ENCODE results near the gene ABCC8.
A peak's percentile ranks its signal among the peaks of the same experiment; 100 is the strongest.

Gene ABCC8

GRCh38 chr11:17476317-17477083, at the start of gene ABCC8:
Gene ABCC8, minus strand, starts transcription at chr11:17476845. Its CDS starts 69 bp downstream, at chr11:17476776.
- Mint-ChIP-seq H3K27ac (no peak within 1 kb of the TSS), H3K27me3 (peaks cover 31% of the 10 kb centered on the region), H3K4me3 (peak within 1 kb of the TSS; percentile 20)

DNA sequence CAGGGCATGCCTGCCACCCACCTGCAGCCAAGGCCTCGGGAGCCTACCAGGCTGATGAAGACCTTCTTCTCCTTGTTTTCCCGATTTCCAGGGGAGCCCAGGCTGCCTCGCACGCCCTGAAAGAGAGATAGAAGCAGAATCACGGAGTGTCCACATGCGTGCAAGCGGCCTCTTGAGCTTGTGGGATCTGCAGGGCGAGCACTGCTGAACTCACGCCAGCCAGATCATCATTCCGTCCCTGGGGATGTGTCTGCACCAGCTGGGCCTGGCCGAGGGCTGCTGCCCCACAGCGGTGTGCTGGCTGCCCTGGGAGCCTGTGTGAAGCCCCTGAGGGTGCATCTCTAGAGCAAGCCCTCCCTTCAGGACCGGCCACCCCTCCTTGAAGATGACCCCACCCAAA, 49.7 kb upstream of the ABCC8 start:
- Mint-ChIP-seq H3K4me1 (ENCODE audit: low read depth) (no peaks in the 10 kb centered on the region), H3K27me3 (no peaks in the 10 kb centered on the region), H3K9me3 (ENCODE audit: low read depth) (no peaks in the 10 kb centered on the region), H3K36me3 (no peaks in the 10 kb centered on the region), H3K4me3 (no peak overlapping the region), H3K27ac (no peak overlapping the region)

More at GRCh38 chr11:17476317-17477083, at the start of gene ABCC8:
- no peaks in the 10 kb centered on the region for H3K36me3 Mint-ChIP-seq
- H3K9me3 Mint-ChIP-seq (ENCODE audit: low read depth), result no peaks in the 10 kb centered on the region
- peaks cover 4% of the 10 kb centered on the region for H3K4me1 Mint-ChIP-seq (ENCODE audit: low read depth)

GRCh38 chr11:17525570-17525969, 48.9 kb upstream of the ABCC8 start:
- H3K36me3 Mint-ChIP-seq, result no peaks in the 10 kb centered on the region
- no peaks in the 10 kb centered on the region for H3K9me3 Mint-ChIP-seq (ENCODE audit: low read depth)
- no peaks in the 10 kb centered on the region for H3K27me3 Mint-ChIP-seq
- H3K4me3 Mint-ChIP-seq, result no peak overlapping the region
- no peaks in the 10 kb centered on the region for H3K4me1 Mint-ChIP-seq (ENCODE audit: low read depth)
- H3K27ac Mint-ChIP-seq, result no peak overlapping the region

DNA sequence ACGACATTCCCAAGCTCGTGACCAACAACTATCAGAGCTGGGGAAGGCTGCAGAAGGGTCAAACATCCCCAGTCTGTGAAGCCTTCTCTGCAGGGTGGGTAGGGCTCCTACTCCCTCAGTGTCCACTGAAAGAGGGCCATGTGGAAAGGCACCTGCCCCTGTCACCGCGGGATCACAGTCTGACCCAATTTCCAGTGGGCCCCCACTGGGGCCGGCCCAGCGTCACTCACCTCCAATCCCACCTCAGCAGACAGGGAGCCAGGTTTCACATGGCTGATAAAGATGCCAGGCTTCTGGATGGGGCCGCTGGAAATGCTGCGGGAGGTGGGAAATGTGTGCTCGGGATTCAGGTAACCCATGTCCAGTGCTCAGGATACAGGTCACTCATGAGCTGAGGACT, 47.6 kb upstream of the ABCC8 start:
- H3K9me3 Mint-ChIP-seq (ENCODE audit: low read depth), result no peaks in the 10 kb centered on the region

GRCh38 chr11:17522655-17523054, 46.0 kb upstream of the ABCC8 start:
- Mint-ChIP-seq H3K27me3 (no peaks in the 10 kb centered on the region), H3K9me3 (ENCODE audit: low read depth) (no peaks in the 10 kb centered on the region), H3K4me3 (no peak overlapping the region)

More for the DNA sequence above, 47.6 kb upstream of the ABCC8 start:
- H3K4me1 Mint-ChIP-seq (ENCODE audit: low read depth), result no peaks in the 10 kb centered on the region
- no peak overlapping the region for H3K4me3 Mint-ChIP-seq
- no peak overlapping the region for H3K27ac Mint-ChIP-seq
- no peaks in the 10 kb centered on the region for H3K36me3 Mint-ChIP-seq
- H3K27me3 Mint-ChIP-seq, result no peaks in the 10 kb centered on the region

DNA sequence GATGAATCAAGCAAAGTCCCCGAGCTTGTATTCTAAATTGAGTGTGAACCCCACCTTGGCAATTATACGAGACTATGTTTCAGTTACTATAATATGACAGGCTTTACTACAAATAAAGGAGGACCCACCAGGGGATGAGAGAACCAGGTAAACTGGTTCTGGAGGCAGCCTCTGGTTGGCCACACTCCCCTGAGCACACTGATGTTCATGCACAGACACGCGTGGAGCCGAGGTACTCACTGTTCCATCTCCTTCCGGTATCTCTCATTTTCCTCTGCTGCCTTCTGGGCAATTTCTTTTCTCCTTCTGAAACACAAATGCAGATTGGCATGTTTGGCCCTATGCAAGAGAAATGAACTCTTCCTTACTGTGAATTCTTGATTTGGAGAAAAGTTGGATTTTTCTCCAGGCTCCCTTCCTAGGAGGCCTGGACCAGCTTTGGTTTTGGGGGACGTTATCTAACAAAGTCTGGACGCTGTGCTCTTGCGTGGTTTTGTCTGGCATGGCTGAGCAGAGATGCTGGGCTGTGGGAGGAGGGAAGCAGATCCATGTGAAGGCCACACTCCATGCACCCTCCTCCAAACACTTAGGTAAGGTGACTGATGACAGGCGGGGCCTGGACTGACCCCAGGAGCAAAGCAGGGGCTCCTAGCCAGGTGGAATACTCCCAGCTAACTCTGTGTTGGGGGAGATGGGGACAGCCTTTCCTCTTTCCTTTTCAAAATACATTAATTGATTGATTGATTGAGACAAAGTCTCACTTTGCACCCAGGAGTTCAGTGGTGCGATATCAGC, 44.7 kb upstream of the ABCC8 start:
- Mint-ChIP-seq H3K27me3 (no peaks in the 10 kb centered on the region), H3K27ac (no peak overlapping the region), H3K9me3 (ENCODE audit: low read depth) (no peaks in the 10 kb centered on the region), H3K4me3 (no peak overlapping the region), H3K4me1 (ENCODE audit: low read depth) (no peaks in the 10 kb centered on the region), H3K36me3 (no peaks in the 10 kb centered on the region)

More at GRCh38 chr11:17522655-17523054, 46.0 kb upstream of the ABCC8 start:
- Mint-ChIP-seq H3K36me3 (no peaks in the 10 kb centered on the region), H3K4me1 (ENCODE audit: low read depth) (no peaks in the 10 kb centered on the region), H3K27ac (no peak overlapping the region)

GRCh38 chr11:17519061-17519885, 42.6 kb upstream of the ABCC8 start:
- Mint-ChIP-seq H3K4me1 (ENCODE audit: low read depth) (no peaks in the 10 kb centered on the region), H3K4me3 (no peak overlapping the region), H3K27me3 (peaks cover 3% of the 10 kb centered on the region), H3K36me3 (no peaks in the 10 kb centered on the region), H3K9me3 (ENCODE audit: low read depth) (no peaks in the 10 kb centered on the region), H3K27ac (no peak overlapping the region)

DNA sequence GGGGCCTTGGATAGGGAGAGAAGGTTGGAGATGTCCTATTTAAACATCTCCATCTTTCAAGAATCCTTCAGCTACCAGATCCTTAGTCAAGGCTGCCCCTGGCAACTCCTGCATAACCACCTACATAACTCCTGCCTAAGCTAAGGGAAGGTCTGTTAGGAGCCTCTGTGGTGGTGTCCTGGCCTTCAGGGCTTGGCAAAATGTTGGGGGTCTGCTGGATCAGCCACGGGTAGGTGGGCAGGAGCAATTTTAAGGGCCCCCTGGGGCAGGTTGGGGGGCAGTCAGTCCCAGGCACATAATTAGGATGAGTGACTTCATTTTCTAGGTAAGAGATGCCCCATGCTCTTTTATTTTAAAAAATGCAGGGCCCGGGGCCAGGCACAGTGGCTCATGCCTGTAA, 41.7 kb upstream of the ABCC8 start:
- H3K4me3 Mint-ChIP-seq, result no peak overlapping the region
- H3K4me1 Mint-ChIP-seq (ENCODE audit: low read depth), result no peaks in the 10 kb centered on the region
- peaks cover 3% of the 10 kb centered on the region for H3K27me3 Mint-ChIP-seq
- H3K27ac Mint-ChIP-seq, result no peak overlapping the region
- H3K9me3 Mint-ChIP-seq (ENCODE audit: low read depth), result no peaks in the 10 kb centered on the region
- H3K36me3 Mint-ChIP-seq, result no peaks in the 10 kb centered on the region

- no peak overlapping the region for H3K27ac Mint-ChIP-seq
- H3K4me3 Mint-ChIP-seq, result no peak overlapping the region
- no peaks in the 10 kb centered on the region for H3K36me3 Mint-ChIP-seq
- H3K27me3 Mint-ChIP-seq, result peaks cover 5% of the 10 kb centered on the region
- no peaks in the 10 kb centered on the region for H3K9me3 Mint-ChIP-seq (ENCODE audit: low read depth)
- no peaks in the 10 kb centered on the region for H3K4me1 Mint-ChIP-seq (ENCODE audit: low read depth)
Observed at GRCh38 chr11:17517186-17517585, 40.5 kb upstream of the ABCC8 start.

DNA sequence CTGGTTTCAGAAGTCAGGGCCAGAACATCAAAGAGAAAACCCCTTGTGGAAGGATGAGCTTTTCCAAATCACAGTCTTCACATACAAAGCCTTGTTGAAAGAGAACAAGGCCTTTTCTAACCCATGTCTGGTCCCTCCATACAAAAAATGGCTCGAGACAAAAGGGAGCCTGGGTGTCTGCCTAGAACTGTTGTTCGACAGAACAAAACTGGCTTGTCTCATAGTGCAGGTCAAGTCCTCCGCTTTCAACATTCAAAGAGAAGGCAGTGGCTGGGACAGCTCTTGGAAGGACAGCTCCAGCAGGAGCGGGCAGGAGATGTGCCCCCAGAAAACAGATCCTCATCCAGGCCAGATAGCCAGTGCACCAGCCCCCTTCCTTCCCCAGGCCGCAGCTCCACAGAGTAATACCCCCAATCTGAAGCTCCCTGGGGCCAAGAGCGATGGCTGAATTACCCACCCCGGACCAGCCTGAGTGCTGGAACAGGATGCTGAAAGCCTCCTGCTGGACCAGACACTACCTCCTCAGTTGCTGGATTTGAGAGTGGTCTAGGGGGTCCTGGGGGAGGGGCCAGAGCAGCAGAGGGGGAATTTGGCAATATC, 40.0 kb upstream of the ABCC8 start:
- Mint-ChIP-seq H3K36me3 (no peaks in the 10 kb centered on the region), H3K4me1 (ENCODE audit: low read depth) (no peaks in the 10 kb centered on the region), H3K9me3 (ENCODE audit: low read depth) (no peaks in the 10 kb centered on the region), H3K27ac (no peak overlapping the region), H3K27me3 (peaks cover 5% of the 10 kb centered on the region), H3K4me3 (no peak overlapping the region)

DNA sequence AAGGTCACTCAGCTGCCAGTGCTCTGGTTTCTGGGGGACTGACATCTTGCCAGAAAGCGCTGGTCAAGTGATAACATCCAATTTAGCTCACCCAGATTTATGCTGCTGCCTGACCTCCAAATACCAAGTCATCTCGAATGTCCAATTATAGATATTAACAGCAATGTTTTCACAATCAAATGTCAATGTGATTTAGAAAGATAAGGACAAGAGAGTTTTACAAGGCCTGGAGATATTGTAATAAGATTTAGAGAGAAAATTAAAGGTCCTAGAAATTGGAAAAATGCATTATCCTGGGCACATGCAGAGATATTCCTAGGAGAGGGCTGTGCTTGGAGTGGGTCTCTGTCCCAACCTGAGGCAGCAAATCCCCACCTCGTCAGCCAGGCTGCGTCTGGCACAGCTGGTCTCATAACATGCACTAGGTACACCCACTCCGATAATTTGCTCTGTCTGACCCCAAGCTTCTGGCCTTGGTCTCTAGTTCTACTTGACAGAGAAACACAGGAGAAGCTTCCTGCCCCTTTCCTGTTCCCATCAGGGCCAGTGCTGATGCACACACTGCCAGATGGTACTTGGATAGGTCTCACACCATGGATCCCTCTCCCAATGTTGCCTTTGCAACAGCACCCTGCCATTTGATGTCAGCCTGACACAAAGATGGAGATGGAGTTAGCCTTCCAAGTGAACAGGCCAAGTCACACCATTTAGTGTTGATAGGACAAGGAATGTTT, 39.0 kb upstream of the ABCC8 start:
- peaks cover 5% of the 10 kb centered on the region for H3K27me3 Mint-ChIP-seq
- no peaks in the 10 kb centered on the region for H3K4me1 Mint-ChIP-seq (ENCODE audit: low read depth)
- H3K9me3 Mint-ChIP-seq (ENCODE audit: low read depth), result no peaks in the 10 kb centered on the region
- H3K4me3 Mint-ChIP-seq, result no peak overlapping the region
- H3K27ac Mint-ChIP-seq, result no peak overlapping the region
- H3K36me3 Mint-ChIP-seq, result no peaks in the 10 kb centered on the region

GRCh38 chr11:17514476-17514875, 37.8 kb upstream of the ABCC8 start:
- Mint-ChIP-seq H3K36me3 (no peaks in the 10 kb centered on the region), H3K9me3 (ENCODE audit: low read depth) (no peaks in the 10 kb centered on the region), H3K4me3 (no peak overlapping the region), H3K27me3 (peaks cover 5% of the 10 kb centered on the region), H3K27ac (no peak overlapping the region), H3K4me1 (ENCODE audit: low read depth) (no peaks in the 10 kb centered on the region)

DNA sequence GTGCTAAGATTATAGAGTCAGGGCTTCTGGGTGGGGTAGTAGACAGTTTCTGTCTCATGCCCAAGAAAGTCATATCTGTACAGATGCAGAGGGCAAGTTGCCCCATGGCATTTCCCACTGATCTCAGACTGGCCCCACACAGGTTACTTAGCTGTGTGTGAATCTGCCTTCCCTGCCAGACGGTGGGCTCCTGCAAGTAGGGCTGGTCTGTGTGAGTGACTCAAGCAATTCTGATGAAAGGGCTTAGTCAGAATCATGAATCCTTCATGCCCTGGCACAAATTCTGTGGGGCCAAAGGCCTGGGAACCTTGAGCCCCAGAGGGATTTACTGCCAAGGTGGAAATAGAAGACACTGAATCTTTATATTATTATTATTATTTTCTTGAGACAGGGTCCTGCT, 37.2 kb upstream of the ABCC8 start:
- Mint-ChIP-seq H3K27ac (no peak overlapping the region), H3K9me3 (ENCODE audit: low read depth) (no peaks in the 10 kb centered on the region), H3K36me3 (no peaks in the 10 kb centered on the region), H3K4me3 (no peak overlapping the region), H3K4me1 (ENCODE audit: low read depth) (no peaks in the 10 kb centered on the region), H3K27me3 (peaks cover 8% of the 10 kb centered on the region)

- no peaks in the 10 kb centered on the region for H3K9me3 Mint-ChIP-seq (ENCODE audit: low read depth)
- H3K27ac Mint-ChIP-seq, result no peak overlapping the region
- no peaks in the 10 kb centered on the region for H3K36me3 Mint-ChIP-seq
- peaks cover 8% of the 10 kb centered on the region for H3K27me3 Mint-ChIP-seq
- no peak overlapping the region for H3K4me3 Mint-ChIP-seq
- no peaks in the 10 kb centered on the region for H3K4me1 Mint-ChIP-seq (ENCODE audit: low read depth)
Observed at GRCh38 chr11:17512101-17512500, 35.5 kb upstream of the ABCC8 start.
